IPS-NIHi7 (cell line): ENCODE data around the gene SEMG2.

Experiments used
- DNase-seq: peaks from one replicate; pipeline ENCODE4 v3.0.0; 2012; ENCODE audit warnings: mixed read lengths; ENCODE audit errors: extremely low spot score

SEMG2 gene

GRCh38 chr20:45229264-45230056 lies 8.3 kb downstream of the SEMG2 start:
- DNase-seq, result peak; percentile 78

- DNase-seq, result no peak
These were observed 9.5 kb downstream of the SEMG2 start for GRCh38 chr20:45230631-45231030.

- peak; percentile 79 for DNase-seq
These were observed 14.8 kb downstream of the SEMG2 start for GRCh38 chr20:45235995-45236394.

- DNase-seq, result no peak
These were observed 17.0 kb downstream of the SEMG2 start for GRCh38 chr20:45238139-45238538.

GRCh38 chr20:45246109-45246508 lies 24.9 kb downstream of the SEMG2 start:
- DNase-seq, result no peak

- DNase-seq, result no peak
These were observed 26.7 kb downstream of the SEMG2 start for GRCh38 chr20:45247865-45248264.

GRCh38 chr20:45248609-45249008 lies 27.4 kb downstream of the SEMG2 start:
- DNase-seq, result no peak

- no peak for DNase-seq
These were observed 30.8 kb downstream of the SEMG2 start for GRCh38 chr20:45251884-45252560.

- DNase-seq, result no peak
These were observed 32.1 kb downstream of the SEMG2 start for GRCh38 chr20:45253261-45253660.

- no peak for DNase-seq
These were observed 33.5 kb downstream of the SEMG2 start, which contains the start of gene SLPI for GRCh38 chr20:45254383-45255262. Gene SLPI (minus strand): TSS chr20:45254564. CDS start chr20:45254543, 21 bp downstream.

GRCh38 chr20:45257161-45257560 lies 36.0 kb downstream of the SEMG2 start:
- DNase-seq, result no peak

GRCh38 chr20:45257711-45258110 lies 36.5 kb downstream of the SEMG2 start:
- DNase-seq, result no peak

GRCh38 chr20:45258259-45258658 lies 37.1 kb downstream of the SEMG2 start:
- no peak for DNase-seq

- no peak for DNase-seq
These were observed 37.5 kb downstream of the SEMG2 start for GRCh38 chr20:45258664-45259063.

- no peak for DNase-seq
These were observed 42.5 kb downstream of the SEMG2 start for GRCh38 chr20:45263556-45264266.

- no peak for DNase-seq
These were observed 45.8 kb downstream of the SEMG2 start for GRCh38 chr20:45266977-45267376.

- no peak for DNase-seq
These were observed 47.4 kb downstream of the SEMG2 start for GRCh38 chr20:45268531-45268930.

- DNase-seq, result no peak
These were observed 47.9 kb downstream of the SEMG2 start for GRCh38 chr20:45269056-45269455.

GRCh38 chr20:45269754-45270270 lies 48.6 kb downstream of the SEMG2 start:
- DNase-seq, result no peak
